KOPT-K1 (cell line): ENCODE results near the gene DAD1.
A peak's percentile ranks its signal among the peaks of the same experiment; 100 is the strongest.
"Not testable (repeated sequence)": the region's sequence is repeated elsewhere in the genome, so short reads cannot be mapped to it uniquely, and the experiment has no call there.

ENCODE experiments used
- H3K27ac ChIP-seq: fragments of 200-600 bp; sonication (generic); 2 replicates; pipeline ENCODE4 v1.5.1; 2016; ENCODE audit warnings: antibody characterized with exemption, mild to moderate bottlenecking, low read depth, low read length; ENCODE audit not compliant: poor library complexity, severe bottlenecking
- H3K36me3 ChIP-seq: fragments of 200-600 bp; sonication (generic); 2 replicates; pipeline ENCODE4 v1.5.1; 2017; ENCODE audit warnings: antibody characterized with exemption, mild to moderate bottlenecking, low read length, moderate library complexity; ENCODE audit not compliant: insufficient read depth
- H3K9me3 ChIP-seq: fragments of 200-600 bp; sonication (generic); 2 replicates; pipeline ENCODE4 v1.5.1; 2017; ENCODE audit warnings: antibody characterized with exemption, low read length, mild to moderate bottlenecking; ENCODE audit not compliant: insufficient read depth, poor library complexity, severe bottlenecking

DAD1 gene

DNA sequence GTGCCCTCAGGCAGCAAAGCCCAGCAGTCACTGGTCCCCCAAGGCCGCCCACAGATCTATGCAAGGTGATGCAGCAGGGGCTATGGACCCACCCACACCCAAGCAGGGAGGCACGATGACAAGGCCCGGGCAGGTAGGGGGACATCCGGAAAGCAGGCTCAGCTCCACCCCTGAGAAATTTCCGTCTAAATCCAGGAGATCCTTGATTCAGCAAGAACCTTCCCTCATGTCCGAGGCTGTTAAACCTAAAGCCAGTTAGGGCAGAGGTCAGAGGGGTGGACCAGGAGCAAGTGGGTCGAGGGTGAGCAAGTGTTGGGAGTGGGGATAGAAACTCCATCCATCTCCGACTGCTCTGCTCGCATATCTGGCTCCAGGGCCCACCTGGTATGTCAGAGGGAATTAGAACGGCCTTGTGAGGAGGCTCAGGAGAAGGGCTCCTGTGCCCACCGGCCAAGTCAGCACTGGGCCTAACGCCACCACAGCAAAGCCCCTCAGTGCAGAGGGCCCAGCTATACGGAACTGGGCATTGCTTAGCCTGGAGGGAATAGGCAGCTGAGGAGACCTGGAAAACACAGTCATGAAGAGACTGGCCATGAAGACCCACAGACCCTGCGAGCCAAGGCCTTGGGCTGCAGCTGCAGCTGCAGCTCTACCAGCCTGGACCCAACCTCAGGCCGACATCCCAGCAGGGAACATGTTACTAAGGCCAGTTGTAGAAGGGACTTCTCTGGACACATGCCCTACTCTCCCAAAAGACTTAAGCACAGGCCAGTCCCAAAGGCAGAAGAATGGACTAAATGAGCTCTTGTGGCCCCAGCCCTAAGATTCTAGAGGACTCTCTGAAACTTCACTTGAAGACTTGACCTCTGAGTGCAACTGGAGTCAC, 34.3 kb downstream of the DAD1 start:
- no peaks in the 10 kb centered on the region for H3K9me3 ChIP-seq
- no peaks in the 10 kb centered on the region for H3K36me3 ChIP-seq
- H3K27ac ChIP-seq: peak overlapping the region; percentile 98

GRCh38 chr14:22553861-22554497, 35.0 kb downstream of the DAD1 start:
- not testable (repeated sequence) for H3K9me3 ChIP-seq, H3K36me3 ChIP-seq
- peak overlapping the region; percentile 98 for H3K27ac ChIP-seq

DNA sequence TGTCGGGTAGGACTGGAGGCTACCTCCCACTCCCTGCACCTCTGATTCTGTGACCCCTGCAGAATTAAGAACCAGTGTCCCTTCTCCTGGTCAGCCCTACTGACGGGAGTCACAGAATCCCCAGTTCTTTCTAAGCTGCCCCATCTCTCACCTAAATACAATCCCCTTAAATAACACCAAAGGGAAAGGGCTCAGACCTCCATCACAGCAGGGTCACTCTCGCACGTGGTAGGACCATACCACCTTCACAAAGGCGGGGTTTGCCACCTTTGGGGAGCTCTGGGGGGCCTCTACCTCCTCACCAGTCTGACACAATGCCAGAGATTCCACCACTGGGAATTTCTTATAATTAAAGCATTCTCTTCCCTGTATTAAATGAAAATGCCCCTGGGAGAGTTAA, 35.6 kb downstream of the DAD1 start:
- no peaks in the 10 kb centered on the region for H3K36me3 ChIP-seq
- H3K9me3 ChIP-seq: no peaks in the 10 kb centered on the region
- H3K27ac ChIP-seq: peak overlapping the region; percentile 98

- Histone ChIP-seq H3K9me3 (no peaks in the 10 kb centered on the region), H3K27ac (peak overlapping the region; percentile 98), H3K36me3 (no peaks in the 10 kb centered on the region)
Measured at GRCh38 chr14:22552827-22553076, 36.3 kb downstream of the DAD1 start.

DNA sequence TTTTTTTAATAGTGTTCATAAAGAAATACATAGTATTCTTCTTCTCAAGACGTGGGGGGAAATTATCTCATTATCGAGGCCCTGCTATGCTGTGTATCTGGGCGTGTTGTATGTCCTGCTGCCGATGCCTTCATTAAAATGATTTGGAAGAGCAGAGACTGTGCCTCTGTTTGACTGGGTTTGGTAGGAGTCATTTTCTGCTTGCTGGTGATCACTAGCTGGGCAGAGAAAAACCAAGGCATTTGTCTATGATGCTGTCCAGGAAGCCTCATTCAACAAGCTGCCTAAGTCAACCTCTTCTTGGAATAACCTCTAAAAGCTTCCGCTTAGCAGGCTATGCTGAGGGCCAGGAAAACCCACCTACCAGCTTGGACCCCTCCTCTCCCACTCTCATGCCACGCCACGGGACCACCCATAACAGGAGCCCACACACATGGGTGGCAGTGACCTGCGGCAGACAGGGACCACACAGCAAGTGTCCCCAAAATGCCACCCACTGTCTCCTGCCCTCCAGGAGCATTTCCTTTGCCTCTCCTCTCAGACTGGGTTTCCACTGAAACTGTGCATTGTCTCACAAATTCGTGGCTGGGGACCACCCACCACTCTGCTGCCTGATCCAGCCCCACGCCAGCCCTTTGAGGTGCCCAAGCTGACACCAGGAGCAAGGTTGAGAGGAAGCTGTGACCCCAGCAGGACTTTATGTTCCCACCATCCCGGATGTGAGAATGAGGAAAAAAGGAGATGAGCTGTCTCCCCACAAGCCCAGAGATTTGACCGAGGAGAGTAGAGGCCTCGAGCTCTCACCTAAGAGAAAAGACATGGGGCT, 36.8 kb downstream of the DAD1 start:
- H3K9me3 ChIP-seq: no peaks in the 10 kb centered on the region
- H3K27ac ChIP-seq: peak overlapping the region; percentile 98
- no peaks in the 10 kb centered on the region for H3K36me3 ChIP-seq

GRCh38 chr14:22551605-22551997, 37.4 kb downstream of the DAD1 start:
- H3K27ac ChIP-seq: peak overlapping the region; percentile 98
- H3K9me3 ChIP-seq: no peaks in the 10 kb centered on the region
- H3K36me3 ChIP-seq: no peaks in the 10 kb centered on the region

DNA sequence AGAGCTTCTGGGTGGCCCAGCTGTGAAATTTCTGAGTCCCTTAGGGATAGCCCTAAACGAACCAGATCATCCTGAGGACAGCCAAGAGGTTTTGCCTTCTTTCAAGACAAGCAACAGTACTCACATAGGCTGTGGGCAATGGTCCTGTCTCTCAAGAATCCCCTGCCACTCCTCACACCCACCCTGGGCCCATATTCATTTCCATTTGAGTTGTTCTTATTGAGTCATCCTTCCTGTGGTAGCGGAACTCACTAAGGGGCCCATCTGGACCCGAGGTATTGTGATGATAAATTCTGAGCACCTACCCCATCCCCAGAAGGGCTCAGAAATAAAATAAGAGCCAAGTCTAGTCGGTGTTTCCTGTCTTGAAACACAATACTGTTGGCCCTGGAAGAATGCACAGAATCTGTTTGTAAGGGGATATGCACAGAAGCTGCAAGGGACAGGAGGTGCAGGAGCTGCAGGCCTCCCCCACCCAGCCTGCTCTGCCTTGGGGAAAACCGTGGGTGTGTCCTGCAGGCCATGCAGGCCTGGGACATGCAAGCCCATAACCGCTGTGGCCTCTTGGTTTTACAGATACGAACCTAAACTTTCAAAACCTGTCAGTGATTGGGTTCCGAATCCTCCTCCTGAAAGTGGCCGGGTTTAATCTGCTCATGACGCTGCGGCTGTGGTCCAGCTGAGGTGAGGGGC, 38.9 kb downstream of the DAD1 start:
- Histone ChIP-seq H3K27ac (peak overlapping the region; percentile 98), H3K9me3 (no peaks in the 10 kb centered on the region), H3K36me3 (no peaks in the 10 kb centered on the region)

- no peaks in the 10 kb centered on the region for H3K36me3 ChIP-seq
- peak overlapping the region; percentile 98 for H3K27ac ChIP-seq
- no peaks in the 10 kb centered on the region for H3K9me3 ChIP-seq
Measured at GRCh38 chr14:22549324-22549962, 39.6 kb downstream of the DAD1 start.

DNA sequence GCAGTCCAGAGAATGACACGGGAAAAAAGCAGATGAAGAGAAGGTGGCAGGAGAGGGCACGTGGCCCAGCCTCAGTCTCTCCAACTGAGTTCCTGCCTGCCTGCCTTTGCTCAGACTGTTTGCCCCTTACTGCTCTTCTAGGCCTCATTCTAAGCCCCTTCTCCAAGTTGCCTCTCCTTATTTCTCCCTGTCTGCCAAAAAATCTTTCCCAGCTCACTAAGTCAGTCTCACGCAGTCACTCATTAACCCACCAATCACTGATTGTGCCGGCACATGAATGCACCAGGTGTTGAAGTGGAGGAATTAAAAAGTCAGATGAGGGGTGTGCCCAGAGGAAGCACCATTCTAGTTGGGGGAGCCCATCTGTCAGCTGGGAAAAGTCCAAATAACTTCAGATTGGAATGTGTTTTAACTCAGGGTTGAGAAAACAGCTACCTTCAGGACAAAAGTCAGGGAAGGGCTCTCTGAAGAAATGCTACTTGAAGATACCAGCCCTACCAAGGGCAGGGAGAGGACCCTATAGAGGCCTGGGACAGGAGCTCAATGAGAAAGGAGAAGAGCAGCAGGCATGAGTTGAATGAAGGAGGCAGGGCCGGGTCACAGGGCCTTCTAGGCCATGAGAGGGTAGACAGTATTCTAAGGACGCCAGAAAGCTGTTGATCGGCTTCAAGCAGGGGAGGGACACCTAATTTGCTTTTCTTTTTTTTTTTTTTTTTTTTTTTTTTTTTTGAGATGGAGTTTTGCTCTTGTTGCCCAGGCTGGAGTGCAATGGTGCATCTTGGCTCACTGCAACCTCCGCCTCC, 40.9 kb downstream of the DAD1 start:
- Histone ChIP-seq H3K9me3 (no peaks in the 10 kb centered on the region), H3K36me3 (no peaks in the 10 kb centered on the region), H3K27ac (no peak overlapping the region)

DNA sequence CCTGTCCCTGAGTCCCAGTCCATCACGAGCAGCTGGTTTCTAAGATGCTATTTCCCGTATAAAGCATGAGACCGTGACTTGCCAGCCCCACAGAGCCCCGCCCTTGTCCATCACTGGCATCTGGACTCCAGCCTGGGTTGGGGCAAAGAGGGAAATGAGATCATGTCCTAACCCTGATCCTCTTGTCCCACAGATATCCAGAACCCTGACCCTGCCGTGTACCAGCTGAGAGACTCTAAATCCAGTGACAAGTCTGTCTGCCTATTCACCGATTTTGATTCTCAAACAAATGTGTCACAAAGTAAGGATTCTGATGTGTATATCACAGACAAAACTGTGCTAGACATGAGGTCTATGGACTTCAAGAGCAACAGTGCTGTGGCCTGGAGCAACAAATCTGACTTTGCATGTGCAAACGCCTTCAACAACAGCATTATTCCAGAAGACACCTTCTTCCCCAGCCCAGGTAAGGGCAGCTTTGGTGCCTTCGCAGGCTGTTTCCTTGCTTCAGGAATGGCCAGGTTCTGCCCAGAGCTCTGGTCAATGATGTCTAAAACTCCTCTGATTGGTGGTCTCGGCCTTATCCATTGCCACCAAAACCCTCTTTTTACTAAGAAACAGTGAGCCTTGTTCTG, 41.6 kb downstream of the DAD1 start:
- H3K27ac ChIP-seq: no peak overlapping the region
- H3K9me3 ChIP-seq: no peaks in the 10 kb centered on the region
- H3K36me3 ChIP-seq: no peaks in the 10 kb centered on the region

- H3K36me3 ChIP-seq: no peaks in the 10 kb centered on the region
- no peaks in the 10 kb centered on the region for H3K9me3 ChIP-seq
- no peak overlapping the region for H3K27ac ChIP-seq
Measured at GRCh38 chr14:22546722-22547071, 42.3 kb downstream of the DAD1 start.

DNA sequence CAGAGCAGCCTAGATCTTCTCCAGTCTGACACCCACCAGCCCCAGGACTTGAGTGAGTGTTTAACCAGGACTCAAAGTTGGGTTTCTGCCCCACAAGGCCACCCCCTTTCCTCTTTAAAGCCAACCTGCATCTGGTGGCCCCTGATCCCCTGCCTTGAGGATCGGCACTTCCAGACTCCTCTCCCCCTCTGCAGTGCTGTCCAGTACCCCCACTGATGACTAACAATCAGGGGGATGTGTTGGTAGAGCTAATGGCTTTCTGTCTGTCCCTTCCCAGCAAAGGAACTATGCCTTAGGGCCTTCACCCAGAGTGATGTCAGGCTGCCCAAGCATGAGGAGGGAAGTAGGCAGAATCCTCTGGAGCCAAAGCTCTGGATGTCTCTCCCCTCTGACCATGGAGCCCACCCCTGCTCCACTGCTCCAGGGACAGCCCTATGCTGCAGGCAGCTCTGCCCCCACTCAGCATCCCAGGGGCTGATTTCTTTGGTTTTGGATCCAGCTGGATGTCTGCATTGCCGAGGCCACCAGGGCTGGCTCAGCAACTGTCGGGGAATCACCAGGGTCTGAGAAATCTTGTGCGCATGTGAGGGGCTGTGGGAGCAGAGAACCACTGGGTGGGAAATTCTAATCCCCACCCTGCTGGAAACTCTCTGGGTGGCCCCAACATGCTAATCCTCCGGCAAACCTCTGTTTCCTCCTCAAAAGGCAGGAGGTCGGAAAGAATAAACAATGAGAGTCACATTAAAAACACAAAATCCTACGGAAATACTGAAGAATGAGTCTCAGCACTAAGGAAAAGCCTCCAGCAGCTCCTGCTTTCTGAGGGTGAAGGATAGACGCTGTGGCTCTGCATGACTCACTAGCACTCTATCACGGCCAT, 42.9 kb downstream of the DAD1 start:
- Histone ChIP-seq H3K27ac (no peak overlapping the region), H3K36me3 (no peaks in the 10 kb centered on the region), H3K9me3 (no peaks in the 10 kb centered on the region)

DNA sequence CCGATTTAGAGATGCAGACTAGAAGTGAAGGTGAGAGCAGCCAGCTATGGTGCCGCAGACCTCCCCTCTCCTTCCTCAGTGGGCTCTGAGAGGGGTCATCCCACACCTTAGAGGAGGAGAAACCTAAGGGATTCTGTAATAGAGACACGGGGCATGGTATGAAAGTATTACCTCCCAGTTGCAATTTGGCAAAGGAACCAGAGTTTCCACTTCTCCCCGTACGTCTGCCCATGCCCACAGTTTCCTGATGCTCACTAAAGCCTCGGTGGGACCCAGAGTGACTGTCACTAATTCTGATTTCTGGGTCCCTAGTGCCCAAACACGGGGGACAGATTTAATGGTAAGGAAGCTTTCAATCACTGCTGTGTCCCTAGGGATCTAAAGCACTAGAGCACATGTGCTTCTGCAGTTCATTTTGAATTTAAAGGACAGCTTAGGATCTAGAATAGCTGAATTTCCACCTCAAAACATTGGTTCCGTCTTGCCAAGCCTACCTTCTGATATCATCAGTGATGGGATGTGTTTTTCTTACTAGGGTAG, 44.1 kb downstream of the DAD1 start:
- H3K9me3 ChIP-seq: no peaks in the 10 kb centered on the region
- H3K36me3 ChIP-seq: no peaks in the 10 kb centered on the region
- H3K27ac ChIP-seq: no peak overlapping the region
